Neuronal stem cell (in vitro differentiated cells): ENCODE measurements around the gene VRK3.

Source experiments
- DNase-seq: peaks from one replicate; pipeline ENCODE4 v3.0.0-alpha.2; 2013; ENCODE audit warnings: low spot score
- H2AFZ ChIP-seq: one replicate; pipeline ENCODE4 v1.6.1; 2013; ENCODE audit warnings: mild to moderate bottlenecking, low read length, inconsistent platforms
- H2AK5ac ChIP-seq: 2 replicates; pipeline ENCODE4 v1.6.1; 2013; ENCODE audit warnings: low read depth, mild to moderate bottlenecking, inconsistent platforms, low read length, moderate library complexity, mixed read lengths
- H2BK120ac ChIP-seq: 2 replicates; pipeline ENCODE4 v1.6.1; 2013; ENCODE audit warnings: low read depth, mild to moderate bottlenecking, inconsistent platforms, low read length, moderate library complexity, mixed read lengths
- H2BK12ac ChIP-seq: one replicate; pipeline ENCODE4 v1.6.1; 2013; ENCODE audit warnings: low read length, inconsistent platforms
- H2BK15ac ChIP-seq: 2 replicates; pipeline ENCODE4 v1.6.1; 2013; ENCODE audit warnings: mild to moderate bottlenecking, low read length, inconsistent platforms, mixed read lengths
- H2BK5ac ChIP-seq: one replicate; pipeline ENCODE4 v1.6.1; 2013; ENCODE audit warnings: inconsistent platforms, mild to moderate bottlenecking, low read length, moderate library complexity
- H3K14ac ChIP-seq: one replicate; pipeline ENCODE4 v1.6.1; 2013; ENCODE audit warnings: low read length, inconsistent platforms
- H3K18ac ChIP-seq: 2 replicates; pipeline ENCODE4 v1.6.1; 2013; ENCODE audit warnings: low read length, inconsistent platforms
- H3K23ac ChIP-seq: 2 replicates; pipeline ENCODE4 v1.6.1; 2013; ENCODE audit warnings: low read depth, mild to moderate bottlenecking, mixed read lengths, low read length, inconsistent platforms; ENCODE audit not compliant: poor library complexity
- H3K27ac ChIP-seq: replicated peaks from 3 replicates; pipeline ENCODE4 v1.5.1; 2013; ENCODE audit warnings: low read length, inconsistent platforms
- H3K27me3 ChIP-seq, 3 experiments: 2 replicates each; pipeline ENCODE4 v1.6.1; 2013; ENCODE audit warnings: low read length in 3 of 3, mild to moderate bottlenecking in 2 of 3, inconsistent platforms in 1 of 3, low read depth in 1 of 3, mixed read lengths in 1 of 3, moderate library complexity in 1 of 3; ENCODE audit not compliant: control insufficient read depth in 3 of 3, insufficient read depth in 3 of 3
- H3K36me3 ChIP-seq, 2 donors: replicated peaks in 1 of 2; 2 replicates each; pipeline ENCODE4 v1.6.1; 2013; ENCODE audit warnings: low read length in 2 of 2; ENCODE audit not compliant: control insufficient read depth in 2 of 2, insufficient read depth in 2 of 2
- H3K4ac ChIP-seq: 2 replicates; pipeline ENCODE4 v1.6.1; 2013; ENCODE audit warnings: inconsistent platforms, mild to moderate bottlenecking, low read length, moderate library complexity
- H3K4me1 ChIP-seq, 2 donors: 1 replicate in 1 of 2; 2 replicates in 1 of 2; pipeline ENCODE4 v1.6.1; 2013; ENCODE audit warnings: low read length in 2 of 2, low read depth in 1 of 2; ENCODE audit not compliant: control insufficient read depth in 2 of 2, insufficient read depth in 1 of 2
- H3K4me2 ChIP-seq: one replicate; pipeline ENCODE4 v1.6.1; 2013; ENCODE audit warnings: mild to moderate bottlenecking, low read length, inconsistent platforms; ENCODE audit not compliant: insufficient read depth, poor library complexity, severe bottlenecking
- H3K4me3 ChIP-seq, 2 donors: 2 replicates each; pipeline ENCODE4 v1.5.1; 2013; ENCODE audit warnings: low read length in 2 of 2, mild to moderate bottlenecking in 2 of 2, inconsistent platforms in 1 of 2, moderate library complexity in 1 of 2
- H3K79me1 ChIP-seq: one replicate; pipeline ENCODE4 v1.6.1; 2013; ENCODE audit warnings: low read depth, mild to moderate bottlenecking, inconsistent platforms, low read length, moderate library complexity
- H3K9ac ChIP-seq: one replicate; pipeline ENCODE4 v1.6.1; 2013; ENCODE audit warnings: mild to moderate bottlenecking, low read depth, low read length, inconsistent platforms; ENCODE audit not compliant: poor library complexity
- H3K9me3 ChIP-seq, 2 donors: replicated peaks in 1 of 2; 2 replicates each; pipeline versions ENCODE3 to v1.6.1; 2013; ENCODE audit warnings: low read length in 2 of 2, mild to moderate bottlenecking in 2 of 2, inconsistent platforms in 1 of 2, low read depth in 1 of 2, mixed read lengths in 1 of 2, moderate library complexity in 1 of 2; ENCODE audit not compliant: control insufficient read depth in 2 of 2, insufficient read depth in 1 of 2
- H4K8ac ChIP-seq: one replicate; pipeline ENCODE4 v1.6.1; 2013; ENCODE audit warnings: low read depth, mild to moderate bottlenecking, inconsistent platforms, low read length, moderate library complexity
- H4K91ac ChIP-seq: one replicate; pipeline ENCODE4 v1.6.1; 2013; ENCODE audit warnings: low read length, low read depth, mild to moderate bottlenecking, inconsistent platforms; ENCODE audit not compliant: poor library complexity
- WGBS, 2 donors: extraction: QIAGEN DNeasy Blood & Tissue Kit; methylation state at CpG; one replicate each; pipeline ENCODE4 v1.1.7; 2013; ENCODE audit warnings: missing lambda C conversion rate in 2 of 2, mixed read lengths in 1 of 2; ENCODE audit not compliant: insufficient read length in 2 of 2, insufficient replicate concordance in 1 of 2; ENCODE audit errors: extremely low coverage in 2 of 2; 5-methylcytosine and 5-hydroxymethylcytosine counted together

The VRK3 gene

GRCh38 chr19:50000841-50001557 is 24.2 kb downstream of the VRK3 start:
- WGBS, 2 donors: no CpG with 5 or more reads among the region's 16 CpGs
- Histone ChIP-seq H3K18ac (no peak overlapping the region), H2BK5ac (no peak overlapping the region), H3K23ac (no peak overlapping the region), H4K91ac (no peak overlapping the region), H2AK5ac (no peak overlapping the region), H3K4me1 (no peaks in the 10 kb centered on the region), H2BK120ac (no peak overlapping the region), H2BK12ac (no peak overlapping the region), H2BK15ac (no peak overlapping the region), H3K4me2 (no peak overlapping the region), H3K79me1 (peaks cover 4% of the 10 kb centered on the region), H2AFZ (no peak overlapping the region), H3K9me3 (peaks cover 0 to 1% of the 10 kb centered on the region in 2 donors), H4K8ac (no peak overlapping the region), H3K14ac (no peak overlapping the region), H3K4me3 (no peak overlapping the region), H3K9ac (no peak overlapping the region), H3K27ac (no peak overlapping the region), H3K4ac (no peak overlapping the region), H3K27me3 (no peaks in the 10 kb centered on the region), H3K36me3 (peaks cover 37 to 78% of the 10 kb centered on the region in 2 donors)
- no peak for DNase-seq

- H4K91ac ChIP-seq: no peak overlapping the region
- H3K4me1 ChIP-seq: no peaks in the 10 kb centered on the region
- H3K36me3 ChIP-seq: peaks cover 40 to 75% of the 10 kb centered on the region in 2 donors
- WGBS, 2 donors: no CpG with 5 or more reads among the region's 20 CpGs
- H2BK5ac ChIP-seq: no peak overlapping the region
- no peak overlapping the region for H2BK15ac ChIP-seq
- no peak overlapping the region for H2BK12ac ChIP-seq
- H3K9ac ChIP-seq: no peak overlapping the region
- H2BK120ac ChIP-seq: no peak overlapping the region
- no peak overlapping the region for H3K18ac ChIP-seq
- DNase-seq: no peak
- no peak overlapping the region for H3K23ac ChIP-seq
- no peaks in the 10 kb centered on the region for H3K27me3 ChIP-seq
- no peak overlapping the region for H4K8ac ChIP-seq
- no peak overlapping the region for H3K4ac ChIP-seq
- no peak overlapping the region for H3K14ac ChIP-seq
- H2AFZ ChIP-seq: no peak overlapping the region
- no peak overlapping the region for H3K4me3 ChIP-seq
- H3K9me3 ChIP-seq: peaks cover 0 to 1% of the 10 kb centered on the region in 2 donors
- no peak overlapping the region for H2AK5ac ChIP-seq
- H3K27ac ChIP-seq: no peak overlapping the region
- H3K4me2 ChIP-seq: no peak overlapping the region
- peaks cover 2% of the 10 kb centered on the region for H3K79me1 ChIP-seq
These were observed 24.9 kb downstream of the VRK3 start for GRCh38 chr19:50000038-50000840.

DNA sequence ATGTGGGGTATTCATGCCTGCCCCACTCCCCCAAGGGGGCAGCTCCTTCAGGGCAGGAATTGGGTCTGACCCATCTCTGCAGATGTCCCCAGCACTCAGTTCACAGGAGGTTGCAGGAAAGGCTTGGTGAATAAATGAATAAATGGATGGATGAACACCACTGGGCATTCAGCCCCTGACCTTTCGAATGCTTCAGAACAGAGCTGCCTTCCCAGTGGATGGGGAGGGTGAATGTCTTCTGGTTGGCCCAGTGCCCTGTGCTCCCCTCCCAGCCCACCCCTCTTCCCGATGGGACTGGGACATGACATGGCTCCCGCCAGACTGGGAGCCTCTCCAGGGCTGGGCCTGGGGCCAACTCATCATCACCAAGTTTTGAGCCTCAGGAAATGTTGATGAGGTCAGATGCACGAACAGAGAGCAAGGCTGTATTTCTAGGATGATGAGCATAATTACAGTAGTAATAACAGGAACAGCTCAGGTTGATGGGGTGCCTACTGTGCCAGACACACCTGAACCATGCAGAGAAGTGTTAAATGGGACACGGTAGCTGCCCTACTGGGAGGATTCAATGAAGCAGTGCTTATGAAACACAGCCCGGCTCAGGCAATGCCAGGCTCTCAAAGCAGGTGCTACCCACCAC is 25.7 kb downstream of the VRK3 start:
- Histone ChIP-seq H2BK15ac (no peak overlapping the region), H3K36me3 (peaks cover 39 to 76% of the 10 kb centered on the region in 2 donors), H2BK120ac (no peak overlapping the region), H3K23ac (no peak overlapping the region), H2AK5ac (no peak overlapping the region), H3K4me2 (no peak overlapping the region), H2BK12ac (no peak overlapping the region), H2BK5ac (no peak overlapping the region), H3K4ac (no peak overlapping the region), H3K14ac (no peak overlapping the region), H3K18ac (no peak overlapping the region), H3K27ac (no peak overlapping the region), H3K4me1 (no peaks in the 10 kb centered on the region), H3K9ac (no peak overlapping the region), H3K9me3 (peaks cover 0 to 1% of the 10 kb centered on the region in 2 donors), H3K4me3 (peak overlapping the region in 1 of 2 donors; percentile 59), H4K91ac (no peak overlapping the region), H2AFZ (no peak overlapping the region), H3K79me1 (peaks cover 2% of the 10 kb centered on the region), H3K27me3 (no peaks in the 10 kb centered on the region), H4K8ac (no peak overlapping the region)
- DNase-seq: no peak
- WGBS, 2 donors: no CpG with 5 or more reads among the region's 6 CpGs

- no peaks in the 10 kb centered on the region for H3K79me1 ChIP-seq
- no peaks in the 10 kb centered on the region for H3K27me3 ChIP-seq
- no peak overlapping the region for H3K18ac ChIP-seq
- no peak for DNase-seq
- H4K91ac ChIP-seq: no peak overlapping the region
- no peak overlapping the region for H2BK120ac ChIP-seq
- peaks cover 0 to 2% of the 10 kb centered on the region in 2 donors for H3K9me3 ChIP-seq
- no peak overlapping the region for H3K9ac ChIP-seq
- no peak overlapping the region for H3K4ac ChIP-seq
- no peak overlapping the region for H2AK5ac ChIP-seq
- no peak overlapping the region for H2AFZ ChIP-seq
- no peak overlapping the region for H3K23ac ChIP-seq
- no peak overlapping the region for H2BK15ac ChIP-seq
- H3K27ac ChIP-seq: no peak overlapping the region
- no peak overlapping the region for H4K8ac ChIP-seq
- H3K4me3 ChIP-seq: no peak overlapping the region
- H3K14ac ChIP-seq: no peak overlapping the region
- no peak overlapping the region for H2BK12ac ChIP-seq
- no peak overlapping the region for H3K4me2 ChIP-seq
- no CpG with 5 or more reads among the region's 5 CpGs for WGBS, 2 donors
- H2BK5ac ChIP-seq: no peak overlapping the region
- H3K4me1 ChIP-seq: no peaks in the 10 kb centered on the region
- H3K36me3 ChIP-seq: peaks cover 30 to 72% of the 10 kb centered on the region in 2 donors
These were observed 27.5 kb downstream of the VRK3 start for GRCh38 chr19:49997709-49998108.
